HG03159 (cell line): ENCODE data around the gene ACOT12.
"Not testable (repeated sequence)": the region's sequence is repeated elsewhere in the genome, so short reads cannot be mapped to it uniquely, and the experiment has no call there.

Experiments used
- ATAC-seq: cut with Tn5 transposase; IDR thresholded peaks from one replicate; pipeline ENCODE4 v1.9.1; 2021; ENCODE audit warnings: mild to moderate bottlenecking, moderate library complexity; ENCODE audit not compliant: unreplicated experiment

Gene ACOT12

GRCh38 chr5:81345411-81346003 is 48.4 kb downstream of the ACOT12 start:
- ATAC-seq = no peak

GRCh38 chr5:81344736-81345135 is 49.2 kb downstream of the ACOT12 start:
- no peak for ATAC-seq

- not testable (repeated sequence) for ATAC-seq
Measured at GRCh38 chr5:81338213-81338612, 55.7 kb downstream of the ACOT12 start.

GRCh38 chr5:81337803-81338202 is 56.1 kb downstream of the ACOT12 start:
- ATAC-seq = no peak

GRCh38 chr5:81336556-81336955 is 57.4 kb downstream of the ACOT12 start:
- no peak for ATAC-seq

- ATAC-seq = no peak
Measured at GRCh38 chr5:81335946-81336345, 58.0 kb downstream of the ACOT12 start.

GRCh38 chr5:81334304-81335061 is 59.5 kb downstream of the ACOT12 start:
- ATAC-seq = no peak

- ATAC-seq = no peak
Measured at GRCh38 chr5:81326554-81326953, 67.4 kb downstream of the ACOT12 start.

GRCh38 chr5:81317536-81317935 is 76.4 kb downstream of the ACOT12 start:
- no peak for ATAC-seq

GRCh38 chr5:81316571-81316970 is 77.4 kb downstream of the ACOT12 start:
- ATAC-seq = no peak

GRCh38 chr5:81315830-81316229 is 78.1 kb downstream of the ACOT12 start:
- no peak for ATAC-seq

- ATAC-seq = no peak
Measured at GRCh38 chr5:81315336-81315735, 78.6 kb downstream of the ACOT12 start.

- no peak for ATAC-seq
Measured at GRCh38 chr5:81314581-81314980, 79.4 kb downstream of the ACOT12 start.

- ATAC-seq = no peak
Measured at GRCh38 chr5:81313686-81314085, 80.2 kb downstream of the ACOT12 start.

- no peak for ATAC-seq
Measured at GRCh38 chr5:81313278-81313677, 80.7 kb downstream of the ACOT12 start.

GRCh38 chr5:81310402-81311063 is 83.4 kb downstream of the ACOT12 start:
- no peak for ATAC-seq

GRCh38 chr5:81308836-81309235 is 85.1 kb downstream of the ACOT12 start:
- no peak for ATAC-seq

- no peak for ATAC-seq
Measured at GRCh38 chr5:81305785-81306184, 88.1 kb downstream of the ACOT12 start.

GRCh38 chr5:81303563-81303962 is 90.4 kb downstream of the ACOT12 start:
- no peak for ATAC-seq

- no peak for ATAC-seq
Measured at GRCh38 chr5:81302596-81302995, 91.3 kb downstream of the ACOT12 start.

GRCh38 chr5:81301271-81302015 is 92.5 kb downstream of the ACOT12 start, which contains the start of gene ZCCHC9:
Gene ZCCHC9, plus strand, starts transcription at chr5:81301587. Its CDS starts 3,171 bp downstream, at chr5:81304758.
- ATAC-seq = peak; percentile 96
